ENCODE data around the gene ZNF784. TPM values are rescaled to one million over a fixed set of nuclear protein-coding genes. Genes with fewer than 3 reads are reported as not detected.
A peak's percentile ranks its signal among the peaks of the same experiment; 100 is the strongest.

The ZNF784 gene
- total and polyA plus RNA-seq, 2 experiments from 2014 or later: 13.3 to 15.1 TPM

DNA sequence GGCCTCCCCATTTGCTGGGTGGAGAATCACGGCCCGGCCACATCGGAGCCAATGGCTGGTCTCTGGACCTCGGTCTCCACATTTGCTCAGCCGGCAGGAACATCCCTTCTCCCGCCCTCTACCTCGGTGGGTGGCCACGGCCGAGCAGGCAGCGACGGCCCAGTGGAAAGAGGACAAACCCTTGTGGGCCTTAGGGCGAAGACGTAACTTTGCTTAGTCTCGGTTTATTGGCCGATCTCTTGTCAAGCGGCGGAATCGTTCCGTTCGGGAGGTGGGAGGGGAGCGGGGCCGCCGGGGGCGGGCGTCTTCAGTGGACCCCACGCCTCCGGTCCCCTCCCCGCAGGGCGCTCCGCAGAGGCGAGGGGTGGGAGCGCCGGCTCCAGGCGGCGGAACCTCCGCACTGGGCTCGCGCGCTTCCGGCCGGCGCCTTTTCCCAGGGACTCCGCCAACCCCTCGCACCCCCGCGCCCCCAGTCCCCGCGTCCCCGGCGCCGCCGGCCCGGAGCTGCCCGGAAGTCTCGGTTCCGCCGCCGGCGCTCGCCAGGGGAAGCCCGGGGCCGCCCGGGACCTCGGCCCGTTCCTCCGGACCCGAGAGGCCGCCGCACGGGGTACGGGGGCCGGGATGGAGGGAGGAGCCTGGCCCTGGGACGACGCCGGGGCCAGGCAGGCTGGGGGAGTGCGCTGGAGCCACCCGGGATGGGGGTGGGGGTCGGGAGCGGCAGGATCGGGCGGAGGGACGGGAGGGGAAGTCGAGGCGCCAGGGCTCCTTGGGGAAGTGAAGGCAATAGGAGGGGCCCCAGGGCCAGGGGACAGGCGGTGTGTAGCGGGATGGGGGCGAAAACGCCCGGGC is 16.4 kb upstream of the ZNF784 start, which contains the start of gene ZNF580:
Gene ZNF580 (plus strand): TSS at position 426 of the 849 bp plus-strand sequence. CDS start 1,507 bp downstream, outside the sequence.
- TF ChIP-seq, protein P1, sequence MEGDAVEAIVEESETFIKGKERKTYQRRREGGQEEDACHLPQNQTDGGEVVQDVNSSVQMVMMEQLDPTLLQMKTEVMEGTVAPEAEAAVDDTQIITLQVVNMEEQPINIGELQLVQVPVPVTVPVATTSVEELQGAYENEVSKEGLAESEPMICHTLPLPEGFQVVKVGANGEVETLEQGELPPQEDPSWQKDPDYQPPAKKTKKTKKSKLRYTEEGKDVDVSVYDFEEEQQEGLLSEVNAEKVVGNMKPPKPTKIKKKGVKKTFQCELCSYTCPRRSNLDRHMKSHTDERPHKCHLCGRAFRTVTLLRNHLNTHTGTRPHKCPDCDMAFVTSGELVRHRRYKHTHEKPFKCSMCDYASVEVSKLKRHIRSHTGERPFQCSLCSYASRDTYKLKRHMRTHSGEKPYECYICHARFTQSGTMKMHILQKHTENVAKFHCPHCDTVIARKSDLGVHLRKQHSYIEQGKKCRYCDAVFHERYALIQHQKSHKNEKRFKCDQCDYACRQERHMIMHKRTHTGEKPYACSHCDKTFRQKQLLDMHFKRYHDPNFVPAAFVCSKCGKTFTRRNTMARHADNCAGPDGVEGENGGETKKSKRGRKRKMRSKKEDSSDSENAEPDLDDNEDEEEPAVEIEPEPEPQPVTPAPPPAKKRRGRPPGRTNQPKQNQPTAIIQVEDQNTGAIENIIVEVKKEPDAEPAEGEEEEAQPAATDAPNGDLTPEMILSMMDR (IDR thresholded peaks at IDR 0.05; ENCODE audit: low read depth, low read length): no peak
- peak within 1 kb of the TSS; percentile 95 for H3K4me3 ChIP-seq
- H3K9me3 ChIP-seq (ENCODE audit: low read depth): no peaks in the 10 kb centered on the region
- H3K4me1 ChIP-seq (ENCODE audit: low read depth): peaks cover 19% of the 10 kb centered on the region
- no peaks in the 10 kb centered on the region for H3K36me3 ChIP-seq
- H3K27ac ChIP-seq: peak within 1 kb of the TSS; percentile 91
- peak; percentile 73 to 93 for DNase-seq (ENCODE audit: low read depth in 1 of 2, low spot score in 1 of 2)
- no peaks in the 10 kb centered on the region for H3K27me3 ChIP-seq

DNA sequence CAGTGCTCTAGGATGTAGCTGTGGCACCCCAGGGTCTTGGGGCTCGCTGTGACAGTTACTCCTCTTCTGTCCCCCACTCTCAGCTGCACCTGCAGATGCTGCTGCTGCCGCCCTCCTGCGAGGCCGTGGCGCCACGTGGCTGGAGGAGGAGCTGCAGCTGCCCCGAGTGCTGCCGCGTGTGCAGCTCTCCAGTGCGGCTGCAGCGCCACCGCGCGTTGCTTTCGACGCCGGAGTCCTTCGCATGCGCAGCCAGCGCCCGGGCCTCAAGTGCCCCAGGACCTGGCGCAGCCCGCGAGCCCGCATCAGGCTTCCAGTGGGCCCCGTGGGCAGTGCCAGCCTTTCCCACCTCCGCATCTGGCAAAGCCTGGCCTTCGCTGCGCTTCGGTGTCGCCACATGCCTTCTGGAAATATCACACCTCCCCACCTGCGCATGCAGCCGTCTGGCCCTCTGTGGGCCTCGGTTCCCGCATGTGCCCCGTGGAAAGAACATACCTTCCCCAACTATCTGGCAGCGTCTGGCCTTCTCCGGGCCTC is 15.7 kb upstream of the ZNF784 start:
- TF ChIP-seq, protein P1 (IDR thresholded peaks at IDR 0.05; ENCODE audit: low read depth, low read length): peak; percentile 49
- H3K9me3 ChIP-seq (ENCODE audit: low read depth): no peaks in the 10 kb centered on the region
- peak overlapping the region; percentile 95 for H3K4me3 ChIP-seq
- peaks cover 21% of the 10 kb centered on the region for H3K4me1 ChIP-seq (ENCODE audit: low read depth)
- peak in 1 of 2 donors; percentile 79 for DNase-seq (ENCODE audit: low read depth in 1 of 2, low spot score in 1 of 2)
- H3K36me3 ChIP-seq: no peaks in the 10 kb centered on the region
- no peaks in the 10 kb centered on the region for H3K27me3 ChIP-seq
- peak overlapping the region; percentile 91 for H3K27ac ChIP-seq

DNA sequence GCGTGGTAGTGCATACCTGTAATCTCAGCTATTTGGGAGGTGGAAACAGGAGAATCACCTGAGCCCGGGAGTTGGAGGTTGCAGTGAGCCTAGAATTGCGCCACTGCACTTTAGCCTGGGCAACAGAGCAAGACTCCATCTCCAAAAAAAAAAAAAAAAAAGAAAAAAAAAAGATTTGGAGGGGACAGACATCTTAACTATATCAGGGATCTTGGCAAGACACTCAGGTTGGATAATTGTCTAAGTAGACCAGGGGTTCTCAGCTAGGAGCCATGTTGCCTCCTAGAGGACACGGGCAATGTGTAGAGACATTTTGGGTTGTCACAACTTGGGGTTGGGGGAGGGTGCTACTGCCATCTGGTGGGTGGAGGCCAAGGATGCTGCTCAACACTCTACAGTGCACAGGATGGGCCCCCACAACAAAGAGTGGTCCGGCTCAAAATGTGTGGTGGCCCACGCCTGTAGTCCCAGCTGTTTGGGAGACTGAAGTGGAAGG is 14.5 kb upstream of the ZNF784 start:
- H3K27me3 ChIP-seq: no peaks in the 10 kb centered on the region
- no peak overlapping the region for H3K4me3 ChIP-seq
- no peaks in the 10 kb centered on the region for H3K36me3 ChIP-seq
- no peaks in the 10 kb centered on the region for H3K9me3 ChIP-seq (ENCODE audit: low read depth)
- peak; percentile 38 to 41 for DNase-seq (ENCODE audit: low read depth in 1 of 2, low spot score in 1 of 2)
- no peak overlapping the region for H3K27ac ChIP-seq
- TF ChIP-seq, protein P1 (IDR thresholded peaks at IDR 0.05; ENCODE audit: low read depth, low read length): peak; percentile 46
- H3K4me1 ChIP-seq (ENCODE audit: low read depth): peaks cover 15% of the 10 kb centered on the region

DNA sequence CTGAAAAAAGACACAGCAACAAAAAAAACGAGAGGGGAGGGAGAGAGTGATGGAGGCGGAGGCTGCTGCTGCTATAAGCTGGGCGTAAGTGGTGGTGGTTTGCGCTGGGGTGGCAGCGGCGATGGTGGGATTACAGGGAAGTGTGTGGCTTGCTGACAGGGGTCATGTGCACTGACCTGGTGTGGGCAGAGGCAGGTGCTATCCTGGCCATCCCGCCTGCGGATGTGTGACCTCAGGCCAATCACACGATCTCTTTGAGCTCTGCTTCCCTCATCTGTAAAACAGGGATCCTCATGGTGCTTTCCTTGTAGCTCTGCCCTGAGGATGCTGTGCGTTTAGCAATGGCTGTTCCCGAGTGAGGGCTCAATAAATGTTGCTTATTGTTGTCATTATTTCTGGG is 13.2 kb upstream of the ZNF784 start:
- no peak for DNase-seq (ENCODE audit: low read depth in 1 of 2, low spot score in 1 of 2)

DNA sequence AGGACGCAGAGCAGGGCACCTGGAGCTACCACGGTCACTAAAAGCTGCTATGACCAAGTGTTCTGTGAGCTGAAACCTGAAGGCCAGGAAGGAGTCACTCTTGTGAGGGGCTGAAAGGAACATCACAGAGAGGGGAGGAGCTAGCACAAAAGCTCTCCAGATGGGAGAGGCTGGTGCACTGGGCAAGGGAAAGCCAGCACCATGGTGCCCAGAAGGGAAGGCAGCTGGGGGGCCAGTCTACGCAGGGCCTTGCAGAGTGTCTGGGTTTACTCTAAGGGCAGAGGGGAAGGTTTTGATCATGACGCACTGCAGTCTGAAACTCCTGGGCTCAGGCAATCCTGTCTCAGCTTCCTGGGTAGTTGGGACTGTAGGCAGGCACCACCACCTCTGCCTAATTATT is 12.4 kb upstream of the ZNF784 start:
- DNase-seq (ENCODE audit: low read depth in 1 of 2, low spot score in 1 of 2): no peak
- Histone ChIP-seq H3K36me3 (no peaks in the 10 kb centered on the region), H3K4me1 (ENCODE audit: low read depth) (peaks cover 5% of the 10 kb centered on the region), H3K27me3 (no peaks in the 10 kb centered on the region), H3K4me3 (no peak overlapping the region), H3K27ac (no peak overlapping the region), H3K9me3 (ENCODE audit: low read depth) (no peaks in the 10 kb centered on the region)
- TF ChIP-seq, protein P1 (IDR thresholded peaks at IDR 0.05; ENCODE audit: low read depth, low read length): no peak

More for the DNA sequence above, 13.2 kb upstream of the ZNF784 start:
- no peak overlapping the region for H3K4me3 ChIP-seq
- H3K27me3 ChIP-seq: no peaks in the 10 kb centered on the region
- no peaks in the 10 kb centered on the region for H3K9me3 ChIP-seq (ENCODE audit: low read depth)
- H3K27ac ChIP-seq: no peak overlapping the region
- TF ChIP-seq, protein P1 (IDR thresholded peaks at IDR 0.05; ENCODE audit: low read depth, low read length): no peak
- H3K4me1 ChIP-seq (ENCODE audit: low read depth): peaks cover 8% of the 10 kb centered on the region
- no peaks in the 10 kb centered on the region for H3K36me3 ChIP-seq
